A549 treated with AZD2906 at 1 μM for 4 hours (cell line): ENCODE data around the gene ANKRD42. TPM values are rescaled to one million over a fixed set of nuclear protein-coding genes. Genes with fewer than 3 reads are reported as not detected.

Experiments used
- total RNA-seq: library from RNA; stranded (reverse); fragments of 200-300 nt; extraction: Qiagen RNA extraction; gene quantifications from 5 replicates; pipeline ENCODE4 v1.2.3, GENCODE V29; 2022

Gene ANKRD42
- total RNA-seq: 6.8 to 8.8 TPM (median 7.2 TPM) in 5 replicates

GRCh38 chr11:83193315-83194280 is at the start of gene ANKRD42:
Gene ANKRD42, plus strand, starts transcription at chr11:83193712. Its CDS starts 959 bp downstream, at chr11:83194671.

GRCh38 chr11:83156996-83157593 is 36.4 kb upstream of the ANKRD42 start, which contains the start of gene PCF11:
Gene PCF11, plus strand, starts transcription at chr11:83157131. Its CDS starts 309 bp downstream, at chr11:83157440.

GRCh38 chr11:83285771-83286528 is 92.4 kb downstream of the ANKRD42 start, which contains the start of gene CCDC90B:
Gene CCDC90B, minus strand, starts transcription at chr11:83286367. Its CDS starts 395 bp downstream, at chr11:83285972.

Other genes with a start within 250 kb of the ANKRD42 start
- 5.7 to 8.4 TPM (median 6.3 TPM) in 5 replicates for gene RAB30, start 121.8 kb upstream of the ANKRD42 start, total RNA-seq
- gene PCF11, start 36.6 kb upstream of the ANKRD42 start, total RNA-seq: 22.1 to 26.9 TPM (median 25.2 TPM) in 5 replicates
- gene CCDC90B, start 92.7 kb downstream of the ANKRD42 start, total RNA-seq: 56.1 to 77.1 TPM (median 58.0 TPM) in 5 replicates